Keratinocyte (primary cell): ENCODE results near the gene GRP. TPM values are rescaled to one million over a fixed set of nuclear protein-coding genes. Genes with fewer than 3 reads are reported as not detected.

Experiments used
- DNase-seq: peaks from one replicate; pipeline ENCODE4 v3.0.0-alpha.2; 2011; ENCODE audit warnings: low read depth, missing footprints, low spot score
- FAIRE-seq: peaks from 2 replicates; lab custom pipeline; 2011; peaks lifted over from hg19 to GRCh38; lab: Jason Lieb, UNC
- H2AFZ ChIP-seq: 2 replicates; pipeline ENCODE4 v1.6.0; 2012; ENCODE audit warnings: low read length, control low read depth, inconsistent platforms; ENCODE audit not compliant: control insufficient read depth
- H3K27ac ChIP-seq: 2 replicates; pipeline ENCODE4 v1.5.1; 2011; ENCODE audit warnings: low read length; ENCODE audit not compliant: control insufficient read depth, insufficient read depth
- H3K27me3 ChIP-seq: 3 replicates; pipeline ENCODE4 v1.6.0; 2011; ENCODE audit warnings: low read length; ENCODE audit not compliant: control insufficient read depth, insufficient read depth; ENCODE audit errors: extremely low read depth
- H3K36me3 ChIP-seq, 2 experiments: 2 replicates in 1 of 2; 3 replicates in 1 of 2; pipeline ENCODE4 v1.5.1; 2011; ENCODE audit warnings: low read length in 2 of 2, mild to moderate bottlenecking in 1 of 2; ENCODE audit not compliant: control insufficient read depth in 2 of 2, insufficient read depth in 2 of 2; ENCODE audit errors: extremely low read depth in 1 of 2
- H3K4me1 ChIP-seq: 3 replicates; pipeline ENCODE4 v1.5.1; 2011; ENCODE audit warnings: low read length; ENCODE audit not compliant: control insufficient read depth, insufficient read depth; ENCODE audit errors: extremely low read depth
- H3K4me2 ChIP-seq: 3 replicates; pipeline ENCODE4 v1.6.0; 2011; ENCODE audit warnings: low read depth, low read length; ENCODE audit not compliant: control insufficient read depth, insufficient read depth; ENCODE audit errors: extremely low read depth
- H3K4me3 ChIP-seq, 3 experiments: fragments of 200-600 bp in 1 of 3; sonication (generic) in 1 of 3; 2 replicates in 2 of 3; 3 replicates in 1 of 3; pipeline ENCODE4 v1.5.1; 2011 to 2016; ENCODE audit warnings: low read length in 3 of 3, mild to moderate bottlenecking in 3 of 3, control low read depth in 2 of 3, inconsistent platforms in 1 of 3, low read depth in 1 of 3, mixed read lengths in 1 of 3, mixed run types in 1 of 3, moderate library complexity in 1 of 3; ENCODE audit not compliant: control insufficient read depth in 2 of 3, insufficient read depth in 2 of 3; ENCODE audit errors: extremely low read depth in 1 of 3
- H3K79me2 ChIP-seq: 2 replicates; pipeline ENCODE4 v1.6.0; 2012; ENCODE audit warnings: low read length; ENCODE audit not compliant: control insufficient read depth, insufficient read depth
- H3K9ac ChIP-seq: 3 replicates; pipeline ENCODE4 v1.6.0; 2011; ENCODE audit warnings: low read length; ENCODE audit not compliant: control insufficient read depth, insufficient read depth; ENCODE audit errors: extremely low read depth
- H3K9me1 ChIP-seq: 3 replicates; pipeline ENCODE4 v1.6.0; 2011; ENCODE audit warnings: low read length; ENCODE audit not compliant: control insufficient read depth, insufficient read depth; ENCODE audit errors: extremely low read depth
- H3K9me3 ChIP-seq: 2 replicates; pipeline ENCODE4 v1.5.1; 2012; ENCODE audit warnings: low read depth, low read length; ENCODE audit not compliant: control insufficient read depth
- H4K20me1 ChIP-seq: 3 replicates; pipeline ENCODE4 v1.6.0; 2011; ENCODE audit warnings: low read length; ENCODE audit not compliant: control insufficient read depth, insufficient read depth; ENCODE audit errors: extremely low read depth
- EZH2 ChIP-seq: IDR thresholded peaks from one replicate; pipeline ENCODE4 v1.6.1; 2012; ENCODE audit warnings: inconsistent platforms, mild to moderate bottlenecking, low read length, moderate library complexity
- dilution Hi-C: fragments of 300-500 bp; cut with MboI; formaldehyde crosslinking; loops from one replicate; pipeline ENCODE4 v1.7.0; 2020; ENCODE audit warnings: low sequenced_read_pairs; ENCODE audit not compliant: extremely low pct_ligation_motif_present
- polyA plus RNA-seq, 5 experiments: library from polyadenylated mRNA; depleted of rRNA in 3 of 5; stranded (reverse) in 3 of 5; stranded (forward) in 1 of 5; unstranded in 1 of 5; fragments of >200 nt; gene quantifications; 1 replicate in 1 of 5; 2 replicates in 3 of 5; 3 replicates in 1 of 5; pipeline versions ENCODE4 v1.2.1 to v1.2.3, GENCODE V29; 2011 to 2012; ENCODE audit warnings: missing spikeins in 2 of 5, low read depth in 1 of 5, low replicate concordance in 1 of 5
- TF ChIP-seq, protein P1 (sequence below), 3 experiments: IDR thresholded peaks in 1 of 3; conservative IDR thresholded peaks in 1 of 3; optimal IDR thresholded peaks in 1 of 3; 2 replicates in 2 of 3; 3 replicates in 1 of 3; pipeline versions ENCODE3 to v1.5.1; 2011; ENCODE audit warnings: low read length in 3 of 3, mild to moderate bottlenecking in 3 of 3, moderate library complexity in 2 of 3, control low read depth in 1 of 3, inconsistent platforms in 1 of 3; ENCODE audit not compliant: insufficient read depth in 2 of 3; ENCODE audit errors: extremely low read depth in 1 of 3

The GRP gene
- polyA plus RNA-seq, 1 donor (not counting 4 experiments of a cell fraction or from before 2014, with no cell fraction given), result not detected

- Histone ChIP-seq H3K9me3 (no peaks in the 10 kb centered on the region), H3K27me3 (peaks cover 64% of the 10 kb centered on the region), H3K4me3 (no peak overlapping the region), H3K4me2 (no peak overlapping the region), H4K20me1 (no peaks in the 10 kb centered on the region), H3K27ac (no peak overlapping the region), H2AFZ (no peak overlapping the region), H3K36me3 (no peaks in the 10 kb centered on the region), H3K9ac (no peak overlapping the region), H3K9me1 (no peaks in the 10 kb centered on the region), H3K79me2 (no peaks in the 10 kb centered on the region), H3K4me1 (no peaks in the 10 kb centered on the region)
- DNase-seq, result no peak
- dilution Hi-C loops, result no loop called here
- no peak for FAIRE-seq
- TF ChIP-seq, protein P1, sequence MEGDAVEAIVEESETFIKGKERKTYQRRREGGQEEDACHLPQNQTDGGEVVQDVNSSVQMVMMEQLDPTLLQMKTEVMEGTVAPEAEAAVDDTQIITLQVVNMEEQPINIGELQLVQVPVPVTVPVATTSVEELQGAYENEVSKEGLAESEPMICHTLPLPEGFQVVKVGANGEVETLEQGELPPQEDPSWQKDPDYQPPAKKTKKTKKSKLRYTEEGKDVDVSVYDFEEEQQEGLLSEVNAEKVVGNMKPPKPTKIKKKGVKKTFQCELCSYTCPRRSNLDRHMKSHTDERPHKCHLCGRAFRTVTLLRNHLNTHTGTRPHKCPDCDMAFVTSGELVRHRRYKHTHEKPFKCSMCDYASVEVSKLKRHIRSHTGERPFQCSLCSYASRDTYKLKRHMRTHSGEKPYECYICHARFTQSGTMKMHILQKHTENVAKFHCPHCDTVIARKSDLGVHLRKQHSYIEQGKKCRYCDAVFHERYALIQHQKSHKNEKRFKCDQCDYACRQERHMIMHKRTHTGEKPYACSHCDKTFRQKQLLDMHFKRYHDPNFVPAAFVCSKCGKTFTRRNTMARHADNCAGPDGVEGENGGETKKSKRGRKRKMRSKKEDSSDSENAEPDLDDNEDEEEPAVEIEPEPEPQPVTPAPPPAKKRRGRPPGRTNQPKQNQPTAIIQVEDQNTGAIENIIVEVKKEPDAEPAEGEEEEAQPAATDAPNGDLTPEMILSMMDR (optimal IDR thresholded peaks at IDR 0.05 in 1 of 3, IDR thresholded peaks at IDR 0.05 in 1 of 3, conservative IDR thresholded peaks at IDR 0.05 in 1 of 3; ENCODE audit: extremely low read depth in 1 of 3, insufficient read depth in 2 of 3, low read length in 3 of 3), result no peak
- no peak for TF ChIP-seq EZH2
Measured at GRCh38 chr18:59279193-59279592, 59.2 kb downstream of the GRP start.

- TF ChIP-seq EZH2, result no peak
- TF ChIP-seq, protein P1 (optimal IDR thresholded peaks at IDR 0.05 in 1 of 3, IDR thresholded peaks at IDR 0.05 in 1 of 3, conservative IDR thresholded peaks at IDR 0.05 in 1 of 3; ENCODE audit: extremely low read depth in 1 of 3, insufficient read depth in 2 of 3, low read length in 3 of 3), result no peak
- Histone ChIP-seq H3K9me1 (no peaks in the 10 kb centered on the region), H3K4me1 (no peaks in the 10 kb centered on the region), H3K27ac (no peak overlapping the region), H3K36me3 (no peaks in the 10 kb centered on the region), H3K9ac (no peak overlapping the region), H2AFZ (no peak overlapping the region), H3K4me3 (no peak overlapping the region), H3K79me2 (no peaks in the 10 kb centered on the region), H3K9me3 (no peaks in the 10 kb centered on the region), H4K20me1 (no peaks in the 10 kb centered on the region), H3K4me2 (no peak overlapping the region), H3K27me3 (peaks cover 62% of the 10 kb centered on the region)
- dilution Hi-C loops, result no loop called here
- FAIRE-seq (no peak), DNase-seq (no peak)
Measured at GRCh38 chr18:59279722-59280121, 59.8 kb downstream of the GRP start.

Other genes starting within 250 kb of the GRP start
- 20.5 to 56.5 TPM (median 27.5 TPM) in 3 replicates for gene SEC11C, start 80.3 kb upstream of the GRP start, polyA plus RNA-seq
- not detected in 3 replicates for gene RAX, start 53.3 kb downstream of the GRP start, polyA plus RNA-seq
- not detected in 3 replicates for gene CPLX4, start 98.5 kb downstream of the GRP start, polyA plus RNA-seq
- gene LMAN1, start 139.1 kb downstream of the GRP start, polyA plus RNA-seq, result 30.2 to 55.6 TPM (median 38.1 TPM) in 3 replicates